Measurements from ENCODE around the gene TMEM131L. TPM values are rescaled to one million over a fixed set of nuclear protein-coding genes. Genes with fewer than 3 reads are reported as not detected.
"Not testable (repeated sequence)": the region's sequence is repeated elsewhere in the genome, so short reads cannot be mapped to it uniquely, and the experiment has no call there.

TMEM131L gene
- polyA plus RNA-seq, 2 of the 4 experiments (the other 2 are of a cell fraction), result 3.4 to 5.0 TPM

GRCh38 chr4:153603258-153603657 lies 137.1 kb downstream of the TMEM131L start:
- H3K4me1 ChIP-seq, result no peaks in the 10 kb centered on the region
- no peak overlapping the region for H3K4me3 ChIP-seq
- ATAC-seq (no peak), DNase-seq (ENCODE audit: low read depth in 1 of 2, low spot score in 1 of 2) (no peak), FAIRE-seq (no peak)
- no peak overlapping the region for H3K4me2 ChIP-seq
- H3K27ac ChIP-seq, result no peak overlapping the region
- 88% methylated on average over 2 of the region's 2 CpGs for WGBS (ENCODE audit: missing lambda C conversion rate)
- POLR2A ChIA-PET, result no interaction called here
- TF ChIP-seq NPAS2 (CRISPR knock-in tag; IDR thresholded peaks at IDR 0.05; ENCODE audit: borderline replicate concordance) (no peak), FOSL2 (IDR thresholded peaks at IDR 0.05) (no peak), FOSL2 (CRISPR knock-in tag; IDR thresholded peaks at IDR 0.05) (no peak), ESRRA (IDR thresholded peaks at IDR 0.05; ENCODE audit: borderline replicate concordance, low read length) (no peak), GATA3 (IDR thresholded peaks at IDR 0.05; ENCODE audit: borderline replicate concordance) (no peak), CHD2 (IDR thresholded peaks at IDR 0.05; ENCODE audit: low read length, partially characterized antibody) (no peak), RNF2 (IDR thresholded peaks at IDR 0.05; ENCODE audit: borderline replicate concordance, low read depth) (no peak), MAZ (IDR thresholded peaks at IDR 0.05; ENCODE audit: borderline replicate concordance, low read depth, low read length) (no peak), FOSB (CRISPR knock-in tag; IDR thresholded peaks at IDR 0.05) (no peak), FOXS1 (CRISPR knock-in tag; IDR thresholded peaks at IDR 0.05) (no peak)
- H3K9me3 ChIP-seq, result no peaks in the 10 kb centered on the region
- CTCF ChIA-PET, result interaction anchor here (1.2 kb wide), 1 partner anchor 11 kb away, joined by 3 read pairs; no protein-coding TSS in a partner anchor

GRCh38 chr4:153603835-153604234 lies 137.7 kb downstream of the TMEM131L start:
- H3K4me3 ChIP-seq, result no peak overlapping the region
- 88% methylated on average over 2 of the region's 3 CpGs for WGBS (ENCODE audit: missing lambda C conversion rate)
- H3K4me2 ChIP-seq, result no peak overlapping the region
- no peak for TF ChIP-seq POLR2AphosphoS2 (conservative IDR thresholded peaks at IDR 0.05; ENCODE audit: low read length)
- TF ChIP-seq PBX3 (IDR thresholded peaks at IDR 0.05), result no peak
- TF ChIP-seq ZNF302 (CRISPR knock-in tag; IDR thresholded peaks at IDR 0.05), result no peak
- TF ChIP-seq FOSL2 (IDR thresholded peaks at IDR 0.05), result no peak
- no peak for TF ChIP-seq FOSL2 (CRISPR knock-in tag; IDR thresholded peaks at IDR 0.05)
- no peak for TF ChIP-seq MAX (IDR thresholded peaks at IDR 0.05)
- no peak for TF ChIP-seq EHF (CRISPR knock-in tag; IDR thresholded peaks at IDR 0.05)
- TF ChIP-seq TFCP2L1 (CRISPR knock-in tag; IDR thresholded peaks at IDR 0.05), result no peak
- no peak for TF ChIP-seq NPAS2 (CRISPR knock-in tag; IDR thresholded peaks at IDR 0.05; ENCODE audit: borderline replicate concordance)
- no peaks in the 10 kb centered on the region for H3K9me3 ChIP-seq
- ATAC-seq, result no peak
- no peak for DNase-seq (ENCODE audit: low read depth in 1 of 2, low spot score in 1 of 2)
- H3K4me1 ChIP-seq, result no peaks in the 10 kb centered on the region
- ChIA-PET CTCF (no interaction called here), POLR2A (no interaction called here)
- no peak for FAIRE-seq
- H3K27ac ChIP-seq, result no peak overlapping the region

DNA sequence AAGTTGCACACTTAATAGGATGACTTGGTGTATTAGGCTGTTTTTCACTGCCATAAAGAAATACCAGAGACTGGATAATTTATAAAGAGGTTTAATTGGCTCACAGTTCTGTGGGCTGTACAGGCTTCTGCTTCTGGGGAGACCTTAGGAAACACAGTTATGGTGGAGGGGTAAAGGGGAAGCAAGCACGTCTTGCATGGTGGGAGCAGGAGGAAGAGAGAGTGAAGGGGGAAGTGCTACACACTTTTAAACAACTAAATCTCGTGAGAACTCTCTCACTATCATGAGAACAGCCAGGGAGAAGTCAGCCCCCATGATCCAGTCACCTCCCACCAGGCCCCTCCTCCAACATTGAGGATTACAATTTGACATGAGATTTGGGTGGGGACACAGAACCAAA lies 142.9 kb downstream of the TMEM131L start:
- not testable (repeated sequence) for ATAC-seq

DNA sequence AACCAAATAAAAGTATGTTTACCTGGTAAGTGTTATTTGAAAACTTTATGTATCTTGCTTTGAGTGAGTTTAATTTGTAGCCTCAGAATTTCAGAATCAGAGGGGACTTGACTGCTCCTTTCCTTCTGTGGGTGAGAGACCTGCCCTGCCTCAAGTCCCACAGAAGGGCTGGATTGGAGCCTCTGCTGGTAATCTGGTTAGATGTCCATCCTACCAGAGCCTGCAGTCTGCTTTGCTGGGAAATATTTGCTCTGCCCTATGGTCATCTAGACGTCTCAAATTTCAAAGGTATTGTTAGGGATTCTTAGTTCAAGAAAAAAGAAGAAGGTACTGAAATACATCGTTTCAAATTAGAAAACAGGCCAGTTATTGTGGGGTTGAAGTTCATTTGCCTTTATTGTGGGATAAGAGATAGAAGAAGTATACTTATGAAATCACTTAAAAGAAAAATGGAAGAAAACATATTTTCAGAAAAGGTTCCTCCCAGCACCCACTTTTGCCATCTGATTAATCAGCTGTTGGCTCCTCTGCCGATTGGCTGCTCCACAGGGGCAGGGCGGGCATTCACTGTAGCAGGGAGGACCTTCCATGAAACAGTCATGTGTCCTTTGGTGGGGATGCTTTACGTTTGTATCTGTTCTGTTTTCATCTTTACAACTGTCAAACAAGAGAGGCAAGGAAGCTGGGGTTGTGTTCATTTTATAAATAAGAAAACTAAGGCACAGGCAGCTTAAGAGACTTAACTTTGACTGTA lies 144.6 kb downstream of the TMEM131L start:
- no peak overlapping the region for H3K4me3 ChIP-seq
- TF ChIP-seq SREBF2 (IDR thresholded peaks at IDR 0.05) (no peak), BCL3 (IDR thresholded peaks at IDR 0.05) (no peak), TFCP2L1 (CRISPR knock-in tag; IDR thresholded peaks at IDR 0.05) (no peak), CHD4 (IDR thresholded peaks at IDR 0.05; ENCODE audit: borderline replicate concordance) (no peak), CEBPB (IDR thresholded peaks at IDR 0.05) (no peak), PBX3 (IDR thresholded peaks at IDR 0.05) (no peak), HEYL (CRISPR knock-in tag; IDR thresholded peaks at IDR 0.05) (no peak), JUN (IDR thresholded peaks at IDR 0.05) (no peak), ZFP36 (IDR thresholded peaks at IDR 0.05; ENCODE audit: borderline replicate concordance, partially characterized antibody) (no peak), EHF (CRISPR knock-in tag; IDR thresholded peaks at IDR 0.05) (no peak)
- ATAC-seq (no peak), DNase-seq (ENCODE audit: low read depth in 1 of 2, low spot score in 1 of 2) (no peak), FAIRE-seq (no peak)
- no peaks in the 10 kb centered on the region for H3K9me3 ChIP-seq
- H3K27ac ChIP-seq, result no peak overlapping the region
- ChIA-PET POLR2A (no interaction called here), CTCF (interaction anchor here (0.6 kb wide), 1 partner anchor 33 kb away, joined by 3 read pairs; no protein-coding TSS in a partner anchor)
- 71% methylated on average over 5 of the region's 5 CpGs for WGBS (ENCODE audit: missing lambda C conversion rate)
- no peaks in the 10 kb centered on the region for H3K4me1 ChIP-seq
- H3K4me2 ChIP-seq, result no peak overlapping the region

More for the DNA sequence above, 142.9 kb downstream of the TMEM131L start:
- WGBS (ENCODE audit: missing lambda C conversion rate), result 74% methylated on average over 2 of the region's 2 CpGs
- H3K4me2 ChIP-seq; H3K4me1 ChIP-seq; FAIRE-seq; H3K9me3 ChIP-seq; H3K27ac ChIP-seq; POLR2A ChIA-PET; CTCF ChIA-PET; DNase-seq (ENCODE audit: low read depth in 1 of 2, low spot score in 1 of 2); H3K4me3 ChIP-seq: not testable (repeated sequence)

Measured in A549 (cell line).